OCI-LY3 (cell line): Measurements from ENCODE around the gene FAM111A.

ENCODE experiments used
- CTCF ChIP-seq: fragments of 200-600, 300-600 bp; sonication (generic); IDR thresholded peaks from 2 replicates; pipeline ENCODE4 v1.5.1; 2014; ENCODE audit warnings: antibody characterized with exemption, low read length, low read depth
- EZH2phosphoT487 ChIP-seq: fragments of 200-600 bp; shearing (Covaris generic); IDR thresholded peaks from 2 replicates; pipeline ENCODE4 v1.6.1; 2018; ENCODE audit warnings: antibody characterized with exemption, mixed run types, low read depth

GRCh38 chr11:59184691-59185339 lies 42.2 kb downstream of the FAM111A start:
- TF ChIP-seq CTCF (no peak), EZH2phosphoT487 (no peak)
